Heart right ventricle (tissue), 16 donors: ENCODE data around the gene IRAG1. TPM values are rescaled to one million over a fixed set of nuclear protein-coding genes. Genes with fewer than 3 reads are reported as not detected.
A peak's percentile ranks its signal among the peaks of the same experiment; 100 is the strongest.

ENCODE experiments used
- ATAC-seq, 8 donors: fragments of 200-7000 bp; cut with Tn5 transposase; one replicate each; pipeline ENCODE4 v1.9.1; 2020; ENCODE audit warnings: mild to moderate bottlenecking in 8 of 8, moderate library complexity in 8 of 8, moderate number of reproducible peaks in 1 of 8
- DNase-seq, 2 donors: peaks; one replicate each; pipeline ENCODE4 v3.0.0-alpha.2; 2020
- H3K27ac ChIP-seq, 10 donors: fragments of 200-600 bp; sonication (generic) in 2 of 10; one replicate each; pipeline versions ENCODE4 v1.5.0 to v1.8.0; 2020 to 2022; ENCODE audit warnings: mild to moderate bottlenecking in 3 of 10
- H3K27me3 ChIP-seq, 7 donors: fragments of 200-600 bp; one replicate each; pipeline ENCODE4 v1.8.0; 2021 to 2022; ENCODE audit warnings: mild to moderate bottlenecking in 2 of 7
- H3K36me3 ChIP-seq, 9 donors: fragments of 200-600 bp; sonication (generic) in 1 of 9; one replicate each; pipeline versions ENCODE4 v1.5.0 to v1.8.0; 2020 to 2022; ENCODE audit warnings: mild to moderate bottlenecking in 2 of 9
- H3K4me1 ChIP-seq, 9 donors: fragments of 200-600 bp; sonication (generic) in 1 of 9; one replicate each; pipeline versions ENCODE4 v1.5.0 to v1.8.0; 2020 to 2022; ENCODE audit warnings: mild to moderate bottlenecking in 4 of 9
- H3K4me3 ChIP-seq, 10 donors: fragments of 200-600 bp; sonication (generic) in 2 of 10; one replicate each; pipeline versions ENCODE4 v1.5.0 to v1.8.0; 2020 to 2022; ENCODE audit warnings: mild to moderate bottlenecking in 7 of 10, moderate library complexity in 2 of 10
- H3K9me3 ChIP-seq, 11 donors: fragments of 200-600 bp in 10 of 11; sonication (generic) in 2 of 11; one replicate each; pipeline versions ENCODE4 v1.5.0 to v1.8.0; 2013 to 2022; ENCODE audit warnings: mild to moderate bottlenecking in 2 of 11, control low read depth in 1 of 11, moderate library complexity in 1 of 11
- CTCF ChIP-seq, 9 donors: fragments of 200-600 bp; sonication (generic) in 2 of 9; IDR thresholded peaks; one replicate each; pipeline versions ENCODE4 v1.5.0 to v1.8.0; 2021 to 2022; ENCODE audit warnings: antibody characterized with exemption in 9 of 9, mild to moderate bottlenecking in 5 of 9, moderate library complexity in 1 of 9
- WGBS, 2 donors: extraction: QIAGEN DNeasy Blood & Tissue Kit; methylation state at CpG; one replicate each; pipeline ENCODE4 v1.1.7; 2013; ENCODE audit warnings: inconsistent platforms in 1 of 2; 5-methylcytosine and 5-hydroxymethylcytosine counted together
- intact Hi-C, 10 donors: fragments of 100-400 bp; cut with DNase I; formaldehyde crosslinking; loops; one replicate each; pipeline versions ENCODE4 v1.11.1 to v1.14.2; 2022
- polyA plus RNA-seq, 2 donors: library from polyadenylated mRNA; stranded (reverse); fragments of 200-250 nt; gene quantifications; one replicate each; pipeline ENCODE4 v1.2.3, GENCODE V29; 2013
- total RNA-seq, 10 donors: library from RNA; stranded (reverse); fragmentation: NEBNext Ultra II Directional in 3 of 10; extraction: Animal tissue kit (Norgen Biotek cat#: 25700) in 3 of 10; gene quantifications; one replicate each; pipeline versions ENCODE4 v1.2.1 to v1.2.4, GENCODE V29; 2021 to 2023
- donor health status: Arrhythmogenic right ventricular cardiomyopathy.
- donor health status: ischemic (EF 13 %, LVEDD 7.1; RV severe dilation, severe dysfunction).
- donor health status: healthy with polysubstance abuse.
- donor health status: DM: no; HTN: yes; CAD: no.
- donor health status: DM: no; HTN: no; CAD: no.
- donor health status: ischemic (EF 25% LVEDD 6.9; RV normal size, moderate dysfunction).
- donor health status: ischemic (EF 25% LVEDD 5.7; RV mildly dilated, moderate dysfunction).
- donor health status: healthy.
- donor health status: DM: yes; HTN: yes; CAD: no.
- donor health status: Ischemic cardiomyopathy.
- donor health status: ischemic (EF 35%, LVEDD 5.7; RV mildly dilated, moderate dysfunction).
- donor health status: nonischemic (EF 11% LVEDD 7.7; RV severe dilation, severe dysfunction).
- donor health status: DM: yes; HTN: yes; CAD: no.
- donor health status: PGD.
- donor health status: ischemic (EF 29% LVEDD 5.4; RV normal size, mild dysfunction).
- donor health status: nonischemic (EF 23%, LVEDD 6.1; RV moderate dilation, normal function).

The IRAG1 gene
- total and polyA plus RNA-seq, 12 donors, result 2.5 to 8.3 (median 5.0) TPM

DNA sequence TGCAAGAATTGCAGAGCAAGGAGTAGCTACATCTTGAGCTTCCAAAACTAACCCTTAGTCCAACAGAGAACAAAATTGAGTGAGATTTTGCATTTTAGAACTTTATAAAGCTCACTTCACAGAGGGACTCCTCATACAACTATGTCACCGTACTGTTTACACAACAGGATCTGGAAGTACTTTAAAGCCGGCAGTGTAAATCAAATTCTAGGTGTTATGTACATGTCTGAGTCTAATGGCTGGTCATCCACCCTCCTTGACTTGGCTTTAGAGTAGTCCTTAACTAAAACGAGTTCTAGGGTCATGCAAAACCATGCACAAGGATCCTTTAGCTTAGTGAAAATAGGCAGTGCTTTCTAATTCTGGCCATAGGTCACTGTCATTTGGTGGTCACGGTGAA is 23.5 kb downstream of the IRAG1 start:
- ATAC-seq, result no peak
- H3K27ac ChIP-seq, result peak overlapping the region in 3 of 10 donors; percentile 18 to 52 (median 31)
- 81 to 82% methylated on average over 4 of the region's 4 CpGs for WGBS, 2 donors
- H3K36me3 ChIP-seq, result no peaks in the 10 kb centered on the region
- TF ChIP-seq CTCF (IDR thresholded peaks at IDR 0.05), result no peak
- no peaks in the 10 kb centered on the region for H3K9me3 ChIP-seq
- no peak for DNase-seq
- H3K4me3 ChIP-seq, result no peak overlapping the region
- no peaks in the 10 kb centered on the region for H3K27me3 ChIP-seq
- H3K4me1 ChIP-seq, result peaks cover 1 to 72% (median 43%) of the 10 kb centered on the region in 9 donors
- intact Hi-C loops, result no loop called here

DNA sequence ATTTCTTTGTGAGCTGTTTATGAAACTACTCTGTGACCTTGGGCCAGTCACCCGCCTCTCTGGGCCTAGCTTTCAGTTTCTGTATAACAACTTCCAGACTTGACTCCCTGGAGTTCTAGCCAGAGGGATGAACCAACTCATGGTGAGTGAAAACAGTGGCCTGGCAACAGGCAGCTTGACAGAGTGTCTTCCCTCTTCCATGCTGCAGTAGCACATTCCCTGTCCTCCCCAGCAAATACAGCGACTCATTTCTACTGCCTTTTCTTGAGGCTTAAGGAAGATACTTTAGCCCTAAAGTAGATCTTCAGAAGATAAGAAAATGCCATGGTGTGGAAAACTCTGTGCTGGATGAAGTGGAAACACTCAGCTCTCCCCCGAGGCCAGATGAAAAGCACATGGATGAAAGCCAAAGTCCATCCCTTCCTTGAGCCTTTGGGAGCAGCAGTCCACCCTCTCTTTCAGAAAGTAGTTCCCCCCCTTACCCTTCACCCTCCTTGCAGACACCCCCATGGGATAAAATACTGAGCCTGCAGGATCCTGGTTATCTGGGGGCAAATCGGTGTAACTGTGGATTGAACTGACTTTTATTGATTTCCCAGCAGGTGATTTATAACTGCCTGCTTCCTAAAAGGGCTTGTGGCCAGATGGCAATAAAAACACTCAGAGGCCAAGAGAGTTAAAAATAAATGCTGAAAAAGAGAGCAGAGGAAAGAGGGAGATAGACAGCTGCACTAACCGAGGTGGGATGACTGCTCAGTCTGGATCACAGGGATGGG is 24.1 kb downstream of the IRAG1 start:
- no peaks in the 10 kb centered on the region for H3K9me3 ChIP-seq
- no peaks in the 10 kb centered on the region for H3K27me3 ChIP-seq
- H3K4me3 ChIP-seq, result no peak overlapping the region
- no peak for DNase-seq
- no peak for TF ChIP-seq CTCF (IDR thresholded peaks at IDR 0.05)
- H3K36me3 ChIP-seq, result no peaks in the 10 kb centered on the region
- peak overlapping the region in 6 of 10 donors; percentile 20 to 57 (median 49) for H3K27ac ChIP-seq
- 37 to 42% methylated on average over 5 of the region's 5 CpGs for WGBS, 2 donors
- ATAC-seq, result peak in 7 of 8 donors; percentile 37 to 73 (median 49)
- H3K4me1 ChIP-seq, result peaks cover 0 to 72% (median 36%) of the 10 kb centered on the region in 9 donors
- intact Hi-C loops, result no loop called here

GRCh38 chr11:10667521-10667885 is 26.1 kb downstream of the IRAG1 start:
- Histone ChIP-seq H3K27me3 (no peaks in the 10 kb centered on the region), H3K27ac (peak overlapping the region in 1 of 10 donors; percentile 42), H3K4me1 (peaks cover 0 to 77% (median 33%) of the 10 kb centered on the region in 9 donors), H3K36me3 (no peaks in the 10 kb centered on the region), H3K4me3 (no peak overlapping the region), H3K9me3 (no peaks in the 10 kb centered on the region)
- intact Hi-C loops, result no loop called here
- WGBS, 2 donors, result 73 to 82% methylated on average over 2 of the region's 2 CpGs
- DNase-seq, result no peak
- no peak for ATAC-seq
- no peak for TF ChIP-seq CTCF (IDR thresholded peaks at IDR 0.05)

- no peak overlapping the region for H3K4me3 ChIP-seq
- peaks cover 0 to 77% (median 33%) of the 10 kb centered on the region in 9 donors for H3K4me1 ChIP-seq
- peak overlapping the region in 1 of 10 donors; percentile 42 for H3K27ac ChIP-seq
- no peak for TF ChIP-seq CTCF (IDR thresholded peaks at IDR 0.05)
- H3K27me3 ChIP-seq, result no peaks in the 10 kb centered on the region
- DNase-seq (no peak), ATAC-seq (no peak)
- no peaks in the 10 kb centered on the region for H3K9me3 ChIP-seq
- 79 to 84% methylated on average over 6 of the region's 6 CpGs for whole genome bisulfite sequencing, 2 donors
- intact Hi-C loops, result no loop called here
- no peaks in the 10 kb centered on the region for H3K36me3 ChIP-seq
Measured at GRCh38 chr11:10666556-10667520, 26.7 kb downstream of the IRAG1 start.
